OCI-LY3 (cell line): Measurements from ENCODE around the gene DOK4.
A peak's percentile ranks its signal among the peaks of the same experiment; 100 is the strongest.
"Not testable (repeated sequence)": the region's sequence is repeated elsewhere in the genome, so short reads cannot be mapped to it uniquely, and the experiment has no call there.

Experiments used
- H2AFZ ChIP-seq: fragments of 200-600, 300-600 bp; shearing (Covaris generic); 2 replicates; pipeline ENCODE4 v1.6.0; 2014; ENCODE audit warnings: antibody characterized with exemption, low read depth, low read length
- H3K27ac ChIP-seq: fragments of 200-600, 300-600 bp; sonication (generic); 2 replicates; pipeline ENCODE4 v1.5.1; 2014; ENCODE audit warnings: mild to moderate bottlenecking, low read length, moderate library complexity, mixed read lengths
- H3K27me3 ChIP-seq: fragments of 200-600, 300-600 bp; sonication (generic); 2 replicates; pipeline ENCODE4 v1.6.1; 2014; ENCODE audit warnings: low read depth, low read length, mixed read lengths
- H3K36me3 ChIP-seq: fragments of 200-600, 300-600 bp; sonication (generic); replicated peaks from 2 replicates; pipeline ENCODE3; 2014; ENCODE audit warnings: low read depth, low read length, mixed read lengths
- H3K4me1 ChIP-seq: fragments of 300-600, 200-600 bp; sonication (generic); 2 replicates; pipeline ENCODE4 v1.6.1; 2014; ENCODE audit warnings: low read length, mixed read lengths
- H3K4me2 ChIP-seq: fragments of 200-600, 300-600 bp; sonication (generic); 2 replicates; pipeline ENCODE4 v1.6.1; 2014; ENCODE audit warnings: low read length, mixed read lengths
- H3K4me3 ChIP-seq: fragments of 300-600, 200-600 bp; sonication (generic); 2 replicates; pipeline ENCODE4 v1.5.1; 2014; ENCODE audit warnings: antibody characterized with exemption, mild to moderate bottlenecking, low read length, moderate library complexity
- H3K79me2 ChIP-seq: fragments of 300-600, 200-600 bp; shearing (Covaris generic); 2 replicates; pipeline ENCODE4 v1.6.1; 2014; ENCODE audit warnings: mild to moderate bottlenecking, low read length, mixed read lengths
- H3K9ac ChIP-seq: fragments of 300-600, 200-600 bp; shearing (Covaris generic); 2 replicates; pipeline ENCODE4 v1.6.0; 2014; ENCODE audit warnings: mild to moderate bottlenecking, low read length, moderate library complexity
- H3K9me3 ChIP-seq: fragments of 200-600, 300-600 bp; shearing (Covaris generic); 2 replicates; pipeline ENCODE4 v1.6.1; 2014; ENCODE audit warnings: low read length, mixed read lengths; ENCODE audit not compliant: insufficient read depth
- H4K20me1 ChIP-seq: fragments of 200-600, 300-600 bp; sonication (generic); 2 replicates; pipeline ENCODE4 v1.6.1; 2016; ENCODE audit warnings: low read length, mixed read lengths; ENCODE audit not compliant: insufficient read depth
- CTCF ChIP-seq: fragments of 200-600, 300-600 bp; sonication (generic); IDR thresholded peaks from 2 replicates; pipeline ENCODE4 v1.5.1; 2014; ENCODE audit warnings: antibody characterized with exemption, low read length, low read depth
- EZH2phosphoT487 ChIP-seq: fragments of 200-600 bp; shearing (Covaris generic); IDR thresholded peaks from 2 replicates; pipeline ENCODE4 v1.6.1; 2018; ENCODE audit warnings: antibody characterized with exemption, mixed run types, low read depth

The DOK4 gene

GRCh38 chr16:57446531-57447185 is 39.6 kb downstream of the DOK4 start:
- peak overlapping the region; percentile 92 for H3K9ac ChIP-seq
- peaks cover under 1% of the 10 kb centered on the region for H3K36me3 ChIP-seq
- H3K9me3 ChIP-seq = no peaks in the 10 kb centered on the region
- H3K4me1 ChIP-seq = peaks cover 14% of the 10 kb centered on the region
- H3K27ac ChIP-seq = peak overlapping the region; percentile 45
- TF ChIP-seq EZH2phosphoT487 (no peak), CTCF (no peak)
- H3K79me2 ChIP-seq = peaks cover 51% of the 10 kb centered on the region
- H3K27me3 ChIP-seq = no peaks in the 10 kb centered on the region
- 0 out of 2 replicates have a peak, but pooled peaks cover 4% of the 10 kb centered on the region for H4K20me1 ChIP-seq
- peak overlapping the region; percentile 84 for H3K4me2 ChIP-seq
- no peak overlapping the region for H2AFZ ChIP-seq
- peak overlapping the region; percentile 91 for H3K4me3 ChIP-seq

GRCh38 chr16:57445510-57445909 is 40.8 kb downstream of the DOK4 start:
- Histone ChIP-seq H3K36me3 (peaks cover 6% of the 10 kb centered on the region), H3K27ac (no peak overlapping the region), H4K20me1 (0 out of 2 replicates have a peak, but pooled peaks cover 4% of the 10 kb centered on the region), H3K9me3 (no peaks in the 10 kb centered on the region), H3K4me2 (no peak overlapping the region), H3K9ac (no peak overlapping the region), H3K27me3 (no peaks in the 10 kb centered on the region), H2AFZ (no peak overlapping the region), H3K4me1 (peaks cover 14% of the 10 kb centered on the region), H3K4me3 (no peak overlapping the region), H3K79me2 (peaks cover 51% of the 10 kb centered on the region)
- TF ChIP-seq EZH2phosphoT487 (no peak), CTCF (no peak)

DNA sequence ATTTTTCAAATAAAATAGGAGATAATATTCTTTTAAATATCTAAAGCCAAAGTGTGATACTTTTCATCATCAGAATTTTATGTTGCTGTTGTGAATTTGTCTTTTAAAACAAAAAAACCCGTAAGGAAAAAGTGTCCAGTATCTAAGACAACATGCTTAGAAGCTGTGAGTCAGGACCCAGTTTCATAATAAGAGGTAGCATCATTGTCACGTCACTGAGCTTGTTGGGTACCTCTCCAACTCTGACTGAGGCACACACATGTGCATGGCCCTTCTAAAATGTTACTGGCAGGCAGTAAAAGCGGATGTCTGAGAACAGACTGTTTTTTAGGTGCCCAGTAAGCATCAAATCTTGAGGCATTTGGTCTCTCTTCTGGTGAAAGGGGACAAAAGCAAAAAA is 41.6 kb downstream of the DOK4 start:
- Histone ChIP-seq H3K79me2 (peaks cover 51% of the 10 kb centered on the region), H2AFZ (no peak overlapping the region), H3K36me3 (peaks cover 7% of the 10 kb centered on the region)

DNA sequence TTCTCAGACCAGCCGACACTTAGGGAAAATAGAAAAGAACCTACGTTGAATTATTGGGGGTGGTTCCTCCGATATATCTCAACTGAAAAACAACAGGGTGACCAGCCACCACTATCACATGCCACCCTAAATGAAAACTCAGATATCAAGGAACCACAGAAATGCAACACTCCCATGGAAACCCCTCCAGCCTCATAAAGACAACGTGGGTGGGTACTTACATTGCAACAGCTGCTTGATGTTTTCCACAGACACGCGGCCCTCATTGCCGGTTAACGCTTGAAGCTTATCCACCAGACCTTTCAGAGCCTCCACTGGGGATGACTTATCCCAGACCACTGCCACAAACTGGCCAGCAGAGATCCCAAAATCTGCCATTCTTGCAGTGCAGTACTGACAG is 45.7 kb downstream of the DOK4 start:
- H3K79me2 ChIP-seq = peaks cover 23% of the 10 kb centered on the region

More for the DNA sequence above, 41.6 kb downstream of the DOK4 start:
- TF ChIP-seq CTCF (no peak), EZH2phosphoT487 (no peak)
- Histone ChIP-seq H3K4me2 (no peak overlapping the region), H3K9ac (no peak overlapping the region), H3K4me1 (peaks cover 14% of the 10 kb centered on the region), H3K27ac (no peak overlapping the region), H3K27me3 (no peaks in the 10 kb centered on the region), H3K4me3 (no peak overlapping the region), H4K20me1 (0 out of 2 replicates have a peak, but pooled peaks cover 4% of the 10 kb centered on the region), H3K9me3 (no peaks in the 10 kb centered on the region)

GRCh38 chr16:57439947-57440346 is 46.3 kb downstream of the DOK4 start:
- not testable (repeated sequence) for H3K9me3 ChIP-seq, H3K27me3 ChIP-seq
- peaks cover 18% of the 10 kb centered on the region for H3K36me3 ChIP-seq

More for the DNA sequence above, 45.7 kb downstream of the DOK4 start:
- not testable (repeated sequence) for H3K4me2 ChIP-seq, H3K9me3 ChIP-seq, H3K4me3 ChIP-seq, H3K27me3 ChIP-seq, H4K20me1 ChIP-seq, H3K9ac ChIP-seq, H2AFZ ChIP-seq, H3K27ac ChIP-seq, H3K4me1 ChIP-seq
- peaks cover 15% of the 10 kb centered on the region for H3K36me3 ChIP-seq

More at GRCh38 chr16:57439947-57440346, 46.3 kb downstream of the DOK4 start:
- not testable (repeated sequence) for H3K4me2 ChIP-seq, H3K4me3 ChIP-seq, H3K9ac ChIP-seq, H3K4me1 ChIP-seq, H2AFZ ChIP-seq, H4K20me1 ChIP-seq, H3K27ac ChIP-seq
- peaks cover 17% of the 10 kb centered on the region for H3K79me2 ChIP-seq
